GM21528 (cell line): ENCODE data around the gene ZNF493.

Experiments used
- ATAC-seq: cut with Tn5 transposase; IDR thresholded peaks from one replicate; pipeline ENCODE4 v1.9.1; 2021; ENCODE audit warnings: mild to moderate bottlenecking, moderate library complexity; ENCODE audit not compliant: unreplicated experiment, low FRiP score

The ZNF493 gene

GRCh38 chr19:21460686-21461085 is 63.8 kb downstream of the ZNF493 start:
- no peak for ATAC-seq

GRCh38 chr19:21462540-21462939 is 65.6 kb downstream of the ZNF493 start:
- no peak for ATAC-seq

GRCh38 chr19:21463449-21464105 is 66.6 kb downstream of the ZNF493 start:
- ATAC-seq: peak; percentile 66

- no peak for ATAC-seq
These were observed 69.7 kb downstream of the ZNF493 start for GRCh38 chr19:21466627-21467026.

GRCh38 chr19:21468791-21469190 is 71.9 kb downstream of the ZNF493 start:
- ATAC-seq: no peak

GRCh38 chr19:21472507-21472906 is 75.6 kb downstream of the ZNF493 start:
- ATAC-seq: no peak

- ATAC-seq: peak; percentile 68
These were observed 77.8 kb downstream of the ZNF493 start for GRCh38 chr19:21474671-21475181.
